Cardiac muscle cell (in vitro differentiated cells and primary cell): ENCODE data around the gene RAD52. TPM values are rescaled to one million over a fixed set of nuclear protein-coding genes. Genes with fewer than 3 reads are reported as not detected.
A peak's percentile ranks its signal among the peaks of the same experiment; 100 is the strongest.

Experiments
- DNase-seq, 2 donors: peaks; one replicate each; pipeline versions ENCODE4 v3.0.0 to v3.0.0-alpha.2; 2010 to 2017; ENCODE audit warnings: low read depth in 1 of 2, low spot score in 1 of 2
- H3K27ac ChIP-seq: fragments of 200-600 bp; sonication (generic); 2 replicates; pipeline ENCODE4 v1.5.1; 2016
- H3K27me3 ChIP-seq: fragments of 200-600 bp; sonication (generic); 2 replicates; pipeline ENCODE4 v1.6.0; 2016; ENCODE audit warnings: control low read depth
- H3K36me3 ChIP-seq: fragments of 200-600 bp; sonication (generic); 2 replicates; pipeline ENCODE4 v1.5.1; 2016; ENCODE audit warnings: control low read depth
- H3K4me1 ChIP-seq: fragments of 200-600 bp; sonication (generic); 2 replicates; pipeline ENCODE4 v1.8.1; 2017; ENCODE audit warnings: low read depth, mild to moderate bottlenecking, mixed run types
- H3K4me3 ChIP-seq: fragments of 200-600 bp; sonication (generic); 2 replicates; pipeline ENCODE4 v1.5.1; 2016; ENCODE audit warnings: mild to moderate bottlenecking
- H3K9me3 ChIP-seq: fragments of 200-600 bp; sonication (generic); 2 replicates; pipeline ENCODE4 v1.5.1; 2017; ENCODE audit warnings: low read depth, mild to moderate bottlenecking, control low read depth
- CTCF ChIP-seq: IDR thresholded peaks from 2 replicates; pipeline ENCODE4 v1.5.1; 2012; ENCODE audit warnings: low read depth, mild to moderate bottlenecking, low read length
- polyA plus RNA-seq: library from polyadenylated mRNA; unstranded; fragments of >200 nt; fragmentation: Nextera tagmentation; extraction: Ambion mirVana; gene quantifications from 2 replicates; pipeline ENCODE4 v1.2.1, GENCODE V29; 2016
- total RNA-seq: library from RNA; depleted of rRNA; stranded (reverse); fragments of >200 nt; gene quantifications from 2 replicates; pipeline ENCODE4 v1.2.3, GENCODE V29; 2016

Gene RAD52
- total and polyA plus RNA-seq, 2 experiments from 2014 or later, result 11.2 to 49.8 TPM

GRCh38 chr12:920676-921075 lies 28.8 kb downstream of the RAD52 start:
- no peak for DNase-seq
- Histone ChIP-seq H3K27ac (no peak overlapping the region), H3K9me3 (no peaks in the 10 kb centered on the region), H3K4me3 (no peak overlapping the region), H3K36me3 (peaks cover 36% of the 10 kb centered on the region), H3K27me3 (no peaks in the 10 kb centered on the region), H3K4me1 (no peaks in the 10 kb centered on the region)
- TF ChIP-seq CTCF, result no peak

- H3K4me3 ChIP-seq, result no peak overlapping the region
- H3K36me3 ChIP-seq, result peaks cover 60% of the 10 kb centered on the region
- no peak for DNase-seq
- no peaks in the 10 kb centered on the region for H3K4me1 ChIP-seq
- TF ChIP-seq CTCF, result no peak
- H3K9me3 ChIP-seq, result no peaks in the 10 kb centered on the region
- H3K27ac ChIP-seq, result no peak overlapping the region
- no peaks in the 10 kb centered on the region for H3K27me3 ChIP-seq
Observed at GRCh38 chr12:916712-917445, 32.6 kb downstream of the RAD52 start.

- Histone ChIP-seq H3K27ac (no peak overlapping the region), H3K9me3 (no peaks in the 10 kb centered on the region), H3K4me3 (no peak overlapping the region), H3K36me3 (peaks cover 64% of the 10 kb centered on the region), H3K27me3 (no peaks in the 10 kb centered on the region), H3K4me1 (no peaks in the 10 kb centered on the region)
- no peak for DNase-seq
- TF ChIP-seq CTCF, result no peak
Observed at GRCh38 chr12:916240-916639, 33.3 kb downstream of the RAD52 start.

GRCh38 chr12:915090-915489 lies 34.4 kb downstream of the RAD52 start:
- TF ChIP-seq CTCF, result no peak
- Histone ChIP-seq H3K9me3 (no peaks in the 10 kb centered on the region), H3K4me3 (no peak overlapping the region), H3K27ac (peak overlapping the region; percentile 40), H3K4me1 (no peaks in the 10 kb centered on the region), H3K36me3 (peaks cover 74% of the 10 kb centered on the region), H3K27me3 (no peaks in the 10 kb centered on the region)
- DNase-seq, result no peak

GRCh38 chr12:913919-914698 lies 35.4 kb downstream of the RAD52 start:
- Histone ChIP-seq H3K27me3 (no peaks in the 10 kb centered on the region), H3K4me1 (no peaks in the 10 kb centered on the region), H3K27ac (peak overlapping the region; percentile 40), H3K9me3 (no peaks in the 10 kb centered on the region), H3K36me3 (peaks cover 83% of the 10 kb centered on the region), H3K4me3 (no peak overlapping the region)
- peak in 1 of 2 donors; percentile 18 for DNase-seq
- no peak for TF ChIP-seq CTCF
